Keratinocyte (primary cell): ENCODE measurements around the gene COMMD9. TPM values are rescaled to one million over a fixed set of nuclear protein-coding genes. Genes with fewer than 3 reads are reported as not detected.

Source experiments
- DNase-seq: peaks from one replicate; pipeline ENCODE4 v3.0.0-alpha.2; 2011; ENCODE audit warnings: low read depth, missing footprints, low spot score
- FAIRE-seq: peaks from 2 replicates; lab custom pipeline; 2011; peaks lifted over from hg19 to GRCh38; lab: Jason Lieb, UNC
- H2AFZ ChIP-seq: 2 replicates; pipeline ENCODE4 v1.6.0; 2012; ENCODE audit warnings: low read length, control low read depth, inconsistent platforms; ENCODE audit not compliant: control insufficient read depth
- H3K27ac ChIP-seq: 2 replicates; pipeline ENCODE4 v1.5.1; 2011; ENCODE audit warnings: low read length; ENCODE audit not compliant: control insufficient read depth, insufficient read depth
- H3K27me3 ChIP-seq: 3 replicates; pipeline ENCODE4 v1.6.0; 2011; ENCODE audit warnings: low read length; ENCODE audit not compliant: control insufficient read depth, insufficient read depth; ENCODE audit errors: extremely low read depth
- H3K36me3 ChIP-seq, 2 experiments: 2 replicates in 1 of 2; 3 replicates in 1 of 2; pipeline ENCODE4 v1.5.1; 2011; ENCODE audit warnings: low read length in 2 of 2, mild to moderate bottlenecking in 1 of 2; ENCODE audit not compliant: control insufficient read depth in 2 of 2, insufficient read depth in 2 of 2; ENCODE audit errors: extremely low read depth in 1 of 2
- H3K4me1 ChIP-seq: 3 replicates; pipeline ENCODE4 v1.5.1; 2011; ENCODE audit warnings: low read length; ENCODE audit not compliant: control insufficient read depth, insufficient read depth; ENCODE audit errors: extremely low read depth
- H3K4me2 ChIP-seq: 3 replicates; pipeline ENCODE4 v1.6.0; 2011; ENCODE audit warnings: low read depth, low read length; ENCODE audit not compliant: control insufficient read depth, insufficient read depth; ENCODE audit errors: extremely low read depth
- H3K4me3 ChIP-seq, 3 experiments: fragments of 200-600 bp in 1 of 3; sonication (generic) in 1 of 3; 2 replicates in 2 of 3; 3 replicates in 1 of 3; pipeline ENCODE4 v1.5.1; 2011 to 2016; ENCODE audit warnings: low read length in 3 of 3, mild to moderate bottlenecking in 3 of 3, control low read depth in 2 of 3, inconsistent platforms in 1 of 3, low read depth in 1 of 3, mixed read lengths in 1 of 3, mixed run types in 1 of 3, moderate library complexity in 1 of 3; ENCODE audit not compliant: control insufficient read depth in 2 of 3, insufficient read depth in 2 of 3; ENCODE audit errors: extremely low read depth in 1 of 3
- H3K79me2 ChIP-seq: 2 replicates; pipeline ENCODE4 v1.6.0; 2012; ENCODE audit warnings: low read length; ENCODE audit not compliant: control insufficient read depth, insufficient read depth
- H3K9ac ChIP-seq: 3 replicates; pipeline ENCODE4 v1.6.0; 2011; ENCODE audit warnings: low read length; ENCODE audit not compliant: control insufficient read depth, insufficient read depth; ENCODE audit errors: extremely low read depth
- H3K9me1 ChIP-seq: 3 replicates; pipeline ENCODE4 v1.6.0; 2011; ENCODE audit warnings: low read length; ENCODE audit not compliant: control insufficient read depth, insufficient read depth; ENCODE audit errors: extremely low read depth
- H3K9me3 ChIP-seq: 2 replicates; pipeline ENCODE4 v1.5.1; 2012; ENCODE audit warnings: low read depth, low read length; ENCODE audit not compliant: control insufficient read depth
- H4K20me1 ChIP-seq: 3 replicates; pipeline ENCODE4 v1.6.0; 2011; ENCODE audit warnings: low read length; ENCODE audit not compliant: control insufficient read depth, insufficient read depth; ENCODE audit errors: extremely low read depth
- CTCF ChIP-seq, 3 experiments: IDR thresholded peaks in 1 of 3; conservative IDR thresholded peaks in 1 of 3; optimal IDR thresholded peaks in 1 of 3; 2 replicates in 2 of 3; 3 replicates in 1 of 3; pipeline versions ENCODE3 to v1.5.1; 2011; ENCODE audit warnings: low read length in 3 of 3, mild to moderate bottlenecking in 3 of 3, moderate library complexity in 2 of 3, control low read depth in 1 of 3, inconsistent platforms in 1 of 3; ENCODE audit not compliant: insufficient read depth in 2 of 3; ENCODE audit errors: extremely low read depth in 1 of 3
- EZH2 ChIP-seq: IDR thresholded peaks from one replicate; pipeline ENCODE4 v1.6.1; 2012; ENCODE audit warnings: inconsistent platforms, mild to moderate bottlenecking, low read length, moderate library complexity
- dilution Hi-C: fragments of 300-500 bp; cut with MboI; formaldehyde crosslinking; loops from one replicate; pipeline ENCODE4 v1.7.0; 2020; ENCODE audit warnings: low sequenced_read_pairs; ENCODE audit not compliant: extremely low pct_ligation_motif_present
- polyA plus RNA-seq, 5 experiments: library from polyadenylated mRNA; depleted of rRNA in 3 of 5; stranded (reverse) in 3 of 5; stranded (forward) in 1 of 5; unstranded in 1 of 5; fragments of >200 nt; gene quantifications; 1 replicate in 1 of 5; 2 replicates in 3 of 5; 3 replicates in 1 of 5; pipeline versions ENCODE4 v1.2.1 to v1.2.3, GENCODE V29; 2011 to 2012; ENCODE audit warnings: missing spikeins in 2 of 5, low read depth in 1 of 5, low replicate concordance in 1 of 5

Gene COMMD9
- polyA plus RNA-seq, 1 donor (not counting 4 experiments of a cell fraction or from before 2014, with no cell fraction given): 52.6 TPM

DNA sequence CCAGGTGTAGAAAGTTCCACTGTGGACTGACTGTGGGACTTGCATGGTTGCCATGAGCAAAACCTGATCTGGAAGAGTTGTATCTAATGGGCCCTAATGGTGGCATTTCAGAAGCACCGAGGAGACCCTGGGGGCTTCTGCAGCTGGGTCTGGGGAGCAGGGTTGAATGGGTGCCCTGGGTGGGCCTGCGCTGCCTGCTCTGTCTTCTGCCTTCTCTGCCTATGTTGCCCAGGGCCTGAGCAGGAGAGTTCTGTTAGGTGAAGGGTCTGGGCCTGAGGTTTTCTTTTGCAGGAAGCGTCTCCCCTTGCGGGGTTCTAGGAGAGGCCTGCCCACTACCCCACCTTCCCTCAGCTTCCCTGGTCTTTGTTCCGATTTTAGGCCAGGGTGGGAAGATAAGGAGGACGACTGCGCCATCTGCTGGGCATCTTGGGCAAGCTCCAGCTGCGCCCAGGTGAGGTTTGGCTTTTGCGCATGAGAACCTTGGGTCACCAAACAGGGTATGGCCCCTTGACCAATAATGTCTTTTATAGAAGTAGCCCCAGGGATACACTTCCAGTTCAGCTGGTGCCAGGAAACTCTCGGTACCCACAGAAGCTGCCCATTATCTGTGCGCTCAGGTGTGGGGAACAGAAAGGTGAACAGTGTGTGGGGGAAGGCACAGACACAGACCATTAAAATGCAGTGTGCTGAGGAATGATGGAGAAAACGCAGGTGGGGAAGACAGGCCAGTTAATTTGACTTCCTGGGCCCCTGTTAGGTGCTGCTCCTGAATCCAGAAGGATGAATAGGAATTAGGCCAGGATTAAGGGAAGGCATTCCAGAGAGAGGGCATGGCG is 23.2 kb downstream of the COMMD9 start:
- Histone ChIP-seq H3K36me3 (peaks cover 0 to 1% of the 10 kb centered on the region in 2 experiments), H3K9me1 (no peaks in the 10 kb centered on the region), H3K79me2 (no peaks in the 10 kb centered on the region), H4K20me1 (no peaks in the 10 kb centered on the region), H3K27me3 (no peaks in the 10 kb centered on the region), H3K27ac (no peak overlapping the region), H3K9me3 (no peaks in the 10 kb centered on the region), H3K4me2 (no peak overlapping the region), H3K9ac (no peak overlapping the region), H3K4me1 (no peaks in the 10 kb centered on the region), H3K4me3 (no peak overlapping the region), H2AFZ (no peak overlapping the region)
- TF ChIP-seq CTCF (optimal IDR thresholded peaks at IDR 0.05 in 1 of 3, IDR thresholded peaks at IDR 0.05 in 1 of 3, conservative IDR thresholded peaks at IDR 0.05 in 1 of 3; ENCODE audit: extremely low read depth in 1 of 3, insufficient read depth in 2 of 3, low read length in 3 of 3): peak; percentile 87 to 95 (median 93)
- TF ChIP-seq EZH2: no peak
- dilution Hi-C loops: no loop called here
- FAIRE-seq: peak; percentile 84
- DNase-seq: no peak

DNA sequence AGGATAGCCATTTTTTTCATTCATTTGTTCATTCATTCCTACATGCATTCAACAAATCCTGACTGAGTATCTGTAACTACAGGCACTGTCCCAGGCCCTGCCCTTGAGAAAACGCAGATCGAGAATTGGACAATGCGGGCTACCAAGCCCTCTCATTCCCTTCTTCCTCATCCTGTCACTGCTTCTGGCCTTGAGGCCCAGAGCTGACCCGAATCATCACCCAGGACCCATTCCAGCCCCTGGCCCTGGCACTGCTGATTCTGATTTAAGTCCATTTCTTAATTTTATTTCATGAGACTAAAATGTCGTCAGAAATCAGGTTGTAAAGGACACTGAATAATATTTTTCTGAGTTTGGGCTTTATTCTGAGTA is 24.3 kb downstream of the COMMD9 start:
- Histone ChIP-seq H3K4me2 (no peak overlapping the region), H3K9me1 (no peaks in the 10 kb centered on the region), H3K4me3 (no peak overlapping the region), H4K20me1 (no peaks in the 10 kb centered on the region), H3K4me1 (no peaks in the 10 kb centered on the region), H3K27ac (no peak overlapping the region), H3K27me3 (no peaks in the 10 kb centered on the region), H3K36me3 (no peaks in the 10 kb centered on the region), H3K79me2 (no peaks in the 10 kb centered on the region), H3K9me3 (no peaks in the 10 kb centered on the region), H2AFZ (no peak overlapping the region), H3K9ac (no peak overlapping the region)
- dilution Hi-C loops: no loop called here
- TF ChIP-seq CTCF (optimal IDR thresholded peaks at IDR 0.05 in 1 of 3, IDR thresholded peaks at IDR 0.05 in 1 of 3, conservative IDR thresholded peaks at IDR 0.05 in 1 of 3; ENCODE audit: extremely low read depth in 1 of 3, insufficient read depth in 2 of 3, low read length in 3 of 3) (no peak), EZH2 (no peak)
- FAIRE-seq (no peak), DNase-seq (no peak)
